ENCODE results near the gene TSPEAR.

DNA sequence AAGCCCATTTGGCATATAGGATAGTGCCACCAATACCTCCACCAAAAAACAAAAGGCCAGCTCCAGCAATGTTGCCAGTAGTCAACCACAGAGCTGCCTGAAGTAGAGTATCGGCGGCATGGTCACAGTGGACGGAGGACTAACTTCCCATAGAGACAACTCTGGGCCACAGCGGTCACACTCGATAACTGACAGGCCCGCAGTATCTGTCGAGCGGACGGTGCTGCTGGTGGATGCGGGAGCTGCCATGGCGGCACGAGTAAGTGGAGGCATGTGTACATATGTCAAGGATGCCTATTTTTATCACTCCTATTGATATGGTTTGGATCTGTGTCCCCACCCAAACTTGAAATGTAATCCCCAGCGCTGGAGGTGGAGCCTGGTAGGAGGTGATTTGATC is 33.5 kb downstream of the TSPEAR start:
- TF ChIP-seq CTCF (IDR thresholded peaks at IDR 0.05) (no peak), EP300 (IDR thresholded peaks at IDR 0.05; ENCODE audit: low read depth) (no peak), POLR2AphosphoS5 (IDR thresholded peaks at IDR 0.05) (no peak)
